ENCODE data around the gene PRKCG.

The PRKCG gene

DNA sequence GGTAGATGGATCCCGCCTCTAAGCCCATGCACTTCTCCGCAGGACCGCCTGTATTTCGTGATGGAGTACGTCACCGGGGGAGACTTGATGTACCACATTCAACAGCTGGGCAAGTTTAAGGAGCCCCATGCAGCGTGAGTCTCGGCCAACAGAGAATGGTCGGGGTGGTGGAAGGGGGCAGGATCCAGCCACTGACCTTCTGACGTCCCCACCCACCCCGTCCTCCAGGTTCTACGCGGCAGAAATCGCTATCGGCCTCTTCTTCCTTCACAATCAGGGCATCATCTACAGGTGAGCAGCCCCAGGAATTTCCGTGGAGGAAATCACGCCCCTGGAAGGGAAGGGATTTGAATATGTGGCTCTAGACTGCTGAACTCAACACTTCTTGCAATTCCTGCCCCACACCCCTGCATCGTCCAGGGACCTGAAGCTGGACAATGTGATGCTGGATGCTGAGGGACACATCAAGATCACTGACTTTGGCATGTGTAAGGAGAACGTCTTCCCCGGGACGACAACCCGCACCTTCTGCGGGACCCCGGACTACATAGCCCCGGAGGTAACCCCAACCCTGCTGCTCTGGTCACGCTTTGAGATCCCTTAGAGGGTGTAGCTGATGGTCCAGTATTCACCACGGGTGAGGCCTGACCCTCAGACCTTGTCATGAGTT is 18.3 kb downstream of the PRKCG start:
- no peak for DNase-seq

DNA sequence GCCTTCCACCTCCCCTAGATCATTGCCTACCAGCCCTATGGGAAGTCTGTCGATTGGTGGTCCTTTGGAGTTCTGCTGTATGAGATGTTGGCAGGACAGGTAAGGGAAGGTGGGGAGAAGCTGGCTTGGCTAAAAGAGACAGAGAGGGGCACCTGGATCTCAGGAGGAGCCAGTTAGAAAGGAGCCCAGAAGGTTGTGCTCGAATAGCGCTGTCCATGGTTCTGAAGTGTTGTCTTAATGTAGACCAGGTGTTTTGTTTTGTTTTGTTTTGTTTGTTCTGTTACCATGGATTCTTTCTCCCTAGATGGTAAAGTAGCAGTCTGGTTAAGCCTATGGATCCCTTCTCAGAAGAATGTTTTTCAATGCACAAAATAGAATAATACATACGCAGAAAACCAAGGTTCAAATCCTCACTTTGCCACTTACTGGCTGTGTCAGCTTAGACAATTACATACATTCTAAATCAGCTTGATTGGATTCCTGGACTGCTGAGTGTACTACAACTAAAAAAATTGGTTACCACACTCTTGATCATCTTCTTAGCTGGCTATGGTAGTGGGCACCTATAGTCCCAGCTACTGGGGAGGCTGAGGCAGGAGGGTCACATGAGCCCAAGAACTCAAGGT is 21.2 kb downstream of the PRKCG start:
- DNase-seq: no peak

GRCh38 chr19:53904909-53905308 is 22.9 kb downstream of the PRKCG start:
- DNase-seq: no peak

- no peak for DNase-seq
These were observed 23.8 kb downstream of the PRKCG start for GRCh38 chr19:53905787-53906186.

DNA sequence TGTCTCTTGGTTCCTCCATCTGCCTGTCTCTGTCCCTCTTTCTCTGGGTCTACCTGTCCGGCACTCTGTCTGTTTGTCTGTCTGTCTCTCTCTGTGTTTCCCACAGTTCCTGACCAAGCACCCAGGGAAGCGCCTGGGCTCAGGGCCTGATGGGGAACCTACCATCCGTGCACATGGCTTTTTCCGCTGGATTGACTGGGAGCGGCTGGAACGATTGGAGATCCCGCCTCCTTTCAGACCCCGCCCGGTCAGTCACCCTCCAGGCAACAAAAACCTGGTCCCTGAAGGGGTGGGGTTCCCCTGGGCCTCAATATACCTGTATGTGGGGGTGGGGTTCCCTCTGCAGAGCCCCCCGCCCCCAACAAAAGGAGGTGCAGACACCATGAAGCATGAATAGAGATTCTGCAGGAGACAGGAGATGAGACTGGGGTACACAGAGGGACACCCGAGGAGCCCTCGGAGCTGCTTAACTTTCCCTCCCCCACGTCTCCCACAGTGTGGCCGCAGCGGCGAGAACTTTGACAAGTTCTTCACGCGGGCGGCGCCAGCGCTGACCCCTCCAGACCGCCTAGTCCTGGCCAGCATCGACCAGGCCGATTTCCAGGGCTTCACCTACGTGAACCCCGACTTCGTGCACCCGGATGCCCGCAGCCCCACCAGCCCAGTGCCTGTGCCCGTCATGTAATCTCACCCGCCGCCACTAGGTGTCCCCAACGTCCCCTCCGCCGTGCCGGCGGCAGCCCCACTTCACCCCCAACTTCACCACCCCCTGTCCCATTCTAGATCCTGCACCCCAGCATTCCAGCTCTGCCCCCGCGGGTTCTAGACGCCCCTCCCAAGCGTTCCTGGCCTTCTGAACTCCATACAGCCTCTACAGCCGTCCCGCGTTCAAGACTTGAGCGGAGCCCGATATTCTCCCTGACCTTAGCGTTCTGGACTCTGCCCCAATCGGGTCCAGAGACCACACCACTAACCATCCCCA is 24.5 kb downstream of the PRKCG start:
- DNase-seq: peak; percentile 71

- no peak for DNase-seq
These were observed 25.2 kb downstream of the PRKCG start for GRCh38 chr19:53907193-53907581.

DNA sequence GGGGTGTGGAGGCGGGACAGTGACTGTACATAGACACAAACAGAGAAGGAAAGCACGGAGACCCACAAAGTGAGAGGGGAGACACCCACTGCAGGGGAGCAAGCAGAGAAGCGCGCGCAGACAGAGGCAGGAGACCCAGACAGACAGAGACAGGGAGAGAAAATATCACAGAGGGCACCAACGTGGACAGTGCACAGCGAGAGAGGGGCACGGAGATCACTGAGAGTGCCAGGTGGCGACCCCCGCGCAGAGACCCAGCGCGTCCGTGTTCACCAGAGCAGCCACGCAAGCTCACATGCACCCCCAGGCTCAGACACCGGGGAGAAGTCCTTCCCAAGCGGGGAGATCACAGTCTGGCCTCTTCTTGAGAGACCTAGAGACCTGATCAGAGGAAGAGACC is 25.7 kb downstream of the PRKCG start:
- DNase-seq: no peak

DNA sequence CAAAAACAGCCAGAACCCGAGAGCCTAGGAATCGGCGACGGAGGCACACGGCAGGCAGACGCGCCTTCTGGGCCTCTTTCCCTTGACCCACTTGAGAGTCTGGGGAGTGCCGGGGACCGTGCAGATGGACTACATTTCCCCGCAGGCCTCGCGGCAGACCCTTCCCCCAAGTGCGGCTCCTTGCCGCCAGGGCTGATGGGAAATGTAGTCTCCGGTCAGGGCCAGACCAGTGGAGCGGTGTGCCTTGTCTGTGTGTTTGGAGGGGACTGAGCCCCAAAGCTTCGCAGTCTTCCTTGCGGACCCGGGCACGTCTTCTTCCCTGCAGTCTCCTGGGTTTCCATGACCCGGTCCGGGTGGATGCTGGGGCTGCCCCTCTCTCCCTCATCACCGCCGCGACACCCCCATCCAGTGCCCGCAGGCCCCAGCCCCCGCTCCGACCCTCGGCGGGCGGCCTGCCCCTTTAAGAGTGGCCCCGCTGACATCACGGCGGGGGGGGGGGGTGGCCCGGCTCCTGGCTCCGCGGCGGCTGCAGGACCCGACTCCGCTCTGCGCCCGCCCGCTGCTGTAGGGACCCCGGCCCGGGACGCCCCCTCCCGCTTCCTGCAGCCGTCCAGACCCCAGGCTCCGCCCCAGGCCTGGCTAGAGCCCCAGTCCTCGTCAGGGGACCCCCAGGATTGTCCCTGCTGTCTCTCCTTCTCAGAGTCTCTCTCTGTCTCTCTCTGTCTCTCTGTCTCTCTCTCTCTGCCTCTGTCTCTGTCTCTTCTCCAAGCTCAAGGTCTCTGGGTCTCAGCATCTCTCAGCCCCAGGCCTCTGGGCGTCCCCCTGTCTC is 26.3 kb downstream of the PRKCG start:
- peak; percentile 57 for DNase-seq

DNA sequence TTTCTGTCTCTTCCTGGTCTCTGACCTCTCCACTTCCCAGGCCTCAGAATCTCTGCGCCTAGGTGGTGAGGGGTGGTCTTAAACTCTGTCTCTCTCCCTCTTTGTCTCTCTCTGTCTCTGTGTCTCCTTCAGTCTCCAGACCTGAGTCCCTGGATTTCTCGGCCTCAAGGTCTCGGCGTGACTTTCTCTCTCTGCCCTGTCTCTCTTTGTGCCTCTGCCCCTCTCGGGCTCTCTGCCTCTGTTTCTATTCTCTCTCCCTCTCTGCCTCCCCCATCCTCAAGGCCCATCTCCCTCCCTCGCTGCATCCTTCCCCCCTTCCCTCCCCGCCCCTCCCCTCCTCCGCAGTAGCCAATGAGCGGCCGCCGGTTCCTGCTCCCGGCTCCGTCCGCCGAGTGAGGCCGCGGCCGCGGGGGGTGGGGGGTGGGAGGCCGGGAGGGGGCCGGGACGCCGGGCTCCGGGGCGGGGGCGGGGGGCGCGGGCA is 27.0 kb downstream of the PRKCG start, which contains the start of gene CACNG7:
Gene CACNG7, plus strand, starts transcription at position 344 of the 481 bp plus-strand sequence. CDS start 3,554 bp downstream, outside the sequence.
- DNase-seq: no peak

GRCh38 chr19:53909471-53910169 is 27.6 kb downstream of the PRKCG start:
- DNase-seq: no peak

- no peak for DNase-seq
These were observed 28.1 kb downstream of the PRKCG start for GRCh38 chr19:53910170-53910518.

DNA sequence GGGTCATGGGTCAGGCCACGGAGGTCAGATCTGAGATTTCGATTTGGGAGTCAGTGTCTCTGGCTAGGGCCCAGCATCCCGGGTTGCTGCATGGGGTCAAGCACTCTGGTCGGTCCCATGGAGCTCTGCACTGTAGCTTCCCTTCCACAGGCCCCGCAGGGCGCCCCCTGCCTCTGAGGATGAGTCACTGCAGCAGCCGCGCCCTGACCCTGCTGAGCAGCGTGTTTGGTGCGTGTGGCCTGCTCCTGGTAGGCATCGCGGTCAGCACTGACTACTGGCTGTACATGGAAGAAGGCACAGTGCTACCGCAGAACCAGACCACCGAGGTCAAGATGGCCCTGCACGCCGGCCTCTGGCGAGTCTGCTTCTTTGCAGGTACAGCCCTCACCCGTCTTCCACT is 30.7 kb downstream of the PRKCG start:
- no peak for DNase-seq

DNA sequence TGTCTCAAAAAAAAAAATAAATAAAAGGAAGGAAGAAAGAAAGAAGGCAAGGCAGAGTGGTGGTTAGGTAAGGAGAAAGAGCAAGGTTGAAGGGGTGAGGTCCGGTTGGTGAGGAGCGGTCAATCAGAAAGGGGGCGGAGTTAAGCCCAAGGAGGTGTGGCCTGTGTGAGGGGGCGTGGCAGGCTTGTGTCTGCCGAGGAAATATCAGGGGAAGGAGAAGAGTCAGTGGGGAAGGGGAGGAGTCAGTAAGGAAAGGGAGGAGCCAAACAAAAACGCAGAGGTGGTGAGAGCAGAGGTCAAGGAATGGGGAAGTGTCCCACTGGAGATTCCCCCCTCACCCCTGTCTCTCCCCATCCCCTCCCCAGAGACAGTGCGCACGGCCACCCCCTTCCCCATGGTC is 33.0 kb downstream of the PRKCG start:
- no peak for DNase-seq

DNA sequence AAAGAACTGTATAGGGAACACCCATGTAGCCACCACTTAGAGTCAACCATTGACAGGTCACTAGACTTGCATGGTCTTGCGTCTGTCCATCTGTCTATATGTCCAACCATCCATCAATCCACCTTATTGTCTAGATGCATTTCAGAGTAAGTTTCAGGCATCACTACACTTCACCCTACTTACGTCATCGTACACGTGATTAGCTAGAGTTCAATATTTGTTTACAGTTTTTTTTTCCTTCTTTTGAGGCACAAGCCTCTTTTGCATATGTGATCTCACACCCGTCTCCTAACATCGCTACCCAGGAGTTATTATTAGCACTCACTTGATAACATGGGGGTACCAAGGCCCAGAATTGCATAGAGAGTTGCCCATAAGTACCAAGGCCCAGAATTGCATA is 34.0 kb downstream of the PRKCG start:
- DNase-seq: no peak

DNA sequence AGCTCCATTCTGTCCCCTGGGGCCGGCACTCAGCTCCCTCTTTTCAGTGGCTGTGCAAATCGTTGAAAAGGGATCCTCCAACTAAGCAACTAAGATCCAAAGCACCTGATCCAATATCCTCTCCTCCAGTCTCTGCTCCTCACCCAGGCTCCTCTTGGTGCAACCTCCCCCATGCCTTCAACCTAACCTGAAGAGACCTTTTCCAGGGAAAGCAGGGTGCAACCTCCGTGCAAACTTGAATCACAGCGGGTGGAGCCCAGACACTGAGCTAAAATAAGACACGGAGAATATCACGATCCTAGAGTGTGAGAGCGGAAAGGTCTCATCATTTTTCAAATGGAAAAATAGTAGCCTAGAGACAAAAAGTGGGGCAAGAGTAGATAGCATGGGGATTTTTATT is 35.4 kb downstream of the PRKCG start:
- no peak for DNase-seq

- DNase-seq: peak; percentile 27
These were observed 45.7 kb downstream of the PRKCG start for GRCh38 chr19:53927739-53928138.

- DNase-seq: no peak
These were observed 54.0 kb downstream of the PRKCG start for GRCh38 chr19:53936029-53936428.

DNA sequence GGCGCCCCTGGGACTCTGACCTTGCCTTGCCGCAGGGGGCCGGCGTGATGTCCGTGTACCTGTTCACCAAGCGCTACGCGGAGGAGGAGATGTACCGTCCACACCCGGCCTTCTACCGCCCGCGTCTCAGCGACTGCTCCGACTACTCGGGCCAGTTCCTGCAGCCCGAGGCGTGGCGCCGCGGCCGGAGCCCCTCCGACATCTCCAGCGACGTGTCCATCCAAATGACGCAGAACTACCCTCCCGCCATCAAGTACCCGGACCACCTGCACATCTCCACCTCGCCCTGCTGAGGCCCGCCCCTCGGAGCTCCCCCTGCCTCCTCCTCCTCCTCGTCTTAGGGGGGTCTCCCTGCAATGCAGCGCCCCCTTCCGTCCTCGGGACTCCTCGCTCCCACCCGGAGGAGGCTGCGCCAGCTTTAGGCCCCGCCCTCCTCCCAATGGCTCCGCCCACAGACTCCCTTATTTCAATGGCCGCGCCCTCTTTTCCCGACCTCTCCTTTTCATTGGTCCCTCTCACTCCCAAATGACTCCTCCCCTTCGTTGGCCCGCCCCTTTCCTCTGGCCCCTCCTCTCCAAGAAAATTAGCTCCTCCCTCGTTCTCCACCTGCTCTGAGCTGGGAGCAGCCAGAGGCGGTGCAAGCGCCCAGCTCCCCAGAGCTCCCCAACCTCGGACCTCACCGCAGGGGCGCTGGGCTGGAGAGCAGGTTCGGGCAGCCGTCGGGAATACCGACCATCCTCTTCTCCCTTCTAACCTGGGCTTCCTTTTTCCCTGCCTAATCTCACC is 60.2 kb downstream of the PRKCG start:
- no peak for DNase-seq

DNA sequence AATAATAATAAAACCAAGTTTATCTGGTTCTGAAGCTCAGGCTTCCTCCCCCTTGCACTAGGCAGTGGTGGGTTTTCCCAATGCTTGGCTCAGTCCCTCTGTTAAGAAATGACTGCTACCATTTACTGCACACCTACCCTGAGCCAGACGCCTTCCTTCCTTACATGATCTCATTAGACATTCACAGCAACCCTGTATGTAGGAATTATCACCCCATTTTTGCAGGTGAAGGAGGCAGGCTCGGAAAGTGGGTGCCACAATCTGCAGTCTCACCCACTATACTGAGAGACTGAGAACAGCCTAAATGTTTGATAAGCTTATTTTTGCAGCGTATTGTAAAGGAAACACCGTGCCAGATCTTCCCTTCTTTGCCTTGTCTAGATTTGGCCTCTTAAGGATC is 62.4 kb downstream of the PRKCG start:
- no peak for DNase-seq

DNA sequence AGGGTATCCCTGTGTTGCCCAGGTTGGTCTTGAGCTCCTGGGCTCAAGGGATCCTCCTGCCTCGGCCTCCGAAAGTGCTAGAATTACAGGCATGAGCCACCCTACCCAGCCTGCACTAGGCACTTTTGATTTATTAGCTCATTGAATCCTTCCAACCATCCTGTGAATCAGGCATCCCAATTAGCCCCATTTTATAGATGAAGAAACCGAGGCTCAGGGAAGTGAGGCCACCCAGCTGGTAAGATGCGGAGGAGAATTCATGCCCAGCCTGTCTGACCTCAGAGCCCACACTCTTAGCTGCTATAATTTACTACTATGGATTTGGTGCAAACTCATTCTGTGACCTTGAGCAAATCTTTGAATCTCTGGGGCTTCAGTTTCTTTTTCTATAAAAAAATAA is 62.9 kb downstream of the PRKCG start:
- no peak for DNase-seq

GRCh38 chr19:53945441-53945840 is 63.4 kb downstream of the PRKCG start:
- no peak for DNase-seq
